Astrocyte of the spinal cord (primary cell): ENCODE results near the gene HOXD13.

Experiments used
- DNase-seq: peaks from one replicate; pipeline ENCODE4 v3.0.0; 2011; ENCODE audit warnings: low read depth, low spot score
- H3K4me3 ChIP-seq: 2 replicates; pipeline ENCODE4 v1.5.1; 2011; ENCODE audit warnings: low read depth, mild to moderate bottlenecking, low read length, moderate library complexity
- CTCF ChIP-seq: IDR thresholded peaks from 2 replicates; pipeline ENCODE4 v1.5.1; 2012; ENCODE audit warnings: low read depth, mild to moderate bottlenecking, low read length, inconsistent platforms
- in situ Hi-C: cut with HindIII; loops from 2 replicates; pipeline ENCODE4 v1.10.0; 2017; ENCODE audit warnings: low sequenced_read_pairs

HOXD13 gene

GRCh38 chr2:176107731-176108181 is 15.2 kb downstream of the HOXD13 start:
- no peak overlapping the region for H3K4me3 ChIP-seq
- TF ChIP-seq CTCF, result no peak
- in situ Hi-C loops, result no loop called here
- DNase-seq, result no peak

- in situ Hi-C loops, result no loop called here
- TF ChIP-seq CTCF, result no peak
- H3K4me3 ChIP-seq, result no peak overlapping the region
- no peak for DNase-seq
These were observed 16.8 kb downstream of the HOXD13 start for GRCh38 chr2:176109192-176109901.

- no peak overlapping the region for H3K4me3 ChIP-seq
- TF ChIP-seq CTCF, result no peak
- no peak for DNase-seq
- in situ Hi-C loops, result no loop called here
These were observed 17.4 kb downstream of the HOXD13 start for GRCh38 chr2:176109946-176110345.

- H3K4me3 ChIP-seq, result no peak overlapping the region
- DNase-seq, result no peak
- in situ Hi-C loops, result no loop called here
- no peak for TF ChIP-seq CTCF
These were observed 18.1 kb downstream of the HOXD13 start for GRCh38 chr2:176110415-176111308.

GRCh38 chr2:176111309-176111663 is 18.8 kb downstream of the HOXD13 start:
- H3K4me3 ChIP-seq, result no peak overlapping the region
- in situ Hi-C loops, result no loop called here
- DNase-seq, result peak; percentile 62
- peak; percentile 83 for TF ChIP-seq CTCF

- TF ChIP-seq CTCF, result no peak
- DNase-seq, result no peak
- no peak overlapping the region for H3K4me3 ChIP-seq
- in situ Hi-C loops, result no loop called here
These were observed 19.4 kb downstream of the HOXD13 start for GRCh38 chr2:176111846-176112374.
